Sciatic nerve (tissue), 2 donors: Measurements from ENCODE around the gene TAS2R13. TPM values are rescaled to one million over a fixed set of nuclear protein-coding genes. Genes with fewer than 3 reads are reported as not detected.

Experiments used
- ATAC-seq: fragments of 200-7000 bp; cut with Tn5 transposase; one replicate; pipeline ENCODE4 v1.9.1; 2020; ENCODE audit warnings: mild to moderate bottlenecking, moderate library complexity
- DNase-seq: peaks from one replicate; pipeline ENCODE4 v3.0.0-alpha.2; 2020; ENCODE audit warnings: low spot score
- intact Hi-C: fragments of 100-400 bp; cut with DNase I; formaldehyde crosslinking; loops from one replicate; pipeline ENCODE4 v1.14.2; 2022
- total RNA-seq: library from RNA; stranded (reverse); fragmentation: NEBNext Ultra II Directional; extraction: Animal tissue kit (Norgen Biotek cat#: 25700); gene quantifications from one replicate; pipeline ENCODE4 v1.2.1, GENCODE V29; 2021
- donor health status: DM: no; HTN: no; CAD: no.
- donor health status: DM: no; HTN: no; CAD: no.

Gene TAS2R13
- 5.0 TPM for total RNA-seq

- intact Hi-C loops = no loop called here
- DNase-seq (no peak), ATAC-seq (no peak)
These were observed at the start of gene TAS2R13 for GRCh38 chr12:10909462-10909861. Gene TAS2R13 (minus strand): TSS chr12:10909562. CDS start chr12:10909298, 264 bp downstream.

GRCh38 chr12:10957741-10958140 is 48.4 kb upstream of the TAS2R13 start:
- intact Hi-C loops = no loop called here
- ATAC-seq = no peak
- DNase-seq = no peak

- intact Hi-C loops = no loop called here
- ATAC-seq (no peak), DNase-seq (no peak)
These were observed 46.7 kb upstream of the TAS2R13 start for GRCh38 chr12:10956085-10956484.

- ATAC-seq = no peak
- no peak for DNase-seq
- intact Hi-C loops = no loop called here
These were observed 43.3 kb upstream of the TAS2R13 start for GRCh38 chr12:10952645-10953044.

GRCh38 chr12:10943167-10943566 is 33.8 kb upstream of the TAS2R13 start:
- intact Hi-C loops = no loop called here
- ATAC-seq (no peak), DNase-seq (no peak)

- intact Hi-C loops = no loop called here
- DNase-seq (no peak), ATAC-seq (no peak)
These were observed 32.7 kb upstream of the TAS2R13 start for GRCh38 chr12:10941916-10942607.

- DNase-seq = no peak
- ATAC-seq = no peak
- intact Hi-C loops = no loop called here
These were observed 32.0 kb upstream of the TAS2R13 start for GRCh38 chr12:10941369-10941768.

- ATAC-seq (no peak), DNase-seq (no peak)
- intact Hi-C loops = no loop called here
These were observed 31.0 kb upstream of the TAS2R13 start for GRCh38 chr12:10940389-10940788.

- ATAC-seq = no peak
- intact Hi-C loops = no loop called here
- DNase-seq = no peak
These were observed 29.8 kb upstream of the TAS2R13 start, which contains the start of gene TAS2R14 for GRCh38 chr12:10939163-10939562. Gene TAS2R14 (minus strand): TSS chr12:10939263. CDS start chr12:10939207, 56 bp downstream.

- no peak for ATAC-seq
- DNase-seq = no peak
- intact Hi-C loops = no loop called here
These were observed 27.1 kb upstream of the TAS2R13 start for GRCh38 chr12:10936506-10936905.

GRCh38 chr12:10928746-10929286 is 19.5 kb upstream of the TAS2R13 start, which contains the start of gene PRH2:
Gene PRH2 (plus strand): TSS chr12:10929236. CDS start chr12:10929274, 38 bp downstream.
- DNase-seq (no peak), ATAC-seq (no peak)
- intact Hi-C loops = no loop called here

- intact Hi-C loops = no loop called here
- ATAC-seq = no peak
- DNase-seq = no peak
These were observed 16.9 kb upstream of the TAS2R13 start for GRCh38 chr12:10926269-10926668.

GRCh38 chr12:10919809-10920208 is 10.4 kb upstream of the TAS2R13 start:
- intact Hi-C loops = no loop called here
- no peak for DNase-seq
- ATAC-seq = no peak

- ATAC-seq = no peak
- intact Hi-C loops = no loop called here
These were observed 1.0 kb upstream of the TAS2R13 start for GRCh38 chr12:10910380-10910779.

GRCh38 chr12:10904686-10905085 is 4.7 kb downstream of the TAS2R13 start:
- DNase-seq (no peak), ATAC-seq (no peak)
- intact Hi-C loops = no loop called here

More at GRCh38 chr12:10910380-10910779, 1.0 kb upstream of the TAS2R13 start:
- DNase-seq = no peak

- no peak for ATAC-seq
- intact Hi-C loops = no loop called here
- no peak for DNase-seq
These were observed 7.9 kb downstream of the TAS2R13 start for GRCh38 chr12:10901427-10901826.

- intact Hi-C loops = no loop called here
- no peak for DNase-seq
- no peak for ATAC-seq
These were observed 8.4 kb downstream of the TAS2R13 start for GRCh38 chr12:10900972-10901371.

- DNase-seq = no peak
- ATAC-seq = no peak
- intact Hi-C loops = no loop called here
These were observed 8.8 kb downstream of the TAS2R13 start for GRCh38 chr12:10900530-10900929.

GRCh38 chr12:10896854-10897253 is 12.5 kb downstream of the TAS2R13 start:
- DNase-seq (no peak), ATAC-seq (no peak)
- intact Hi-C loops = no loop called here

GRCh38 chr12:10891937-10892336 is 17.4 kb downstream of the TAS2R13 start:
- DNase-seq (no peak), ATAC-seq (no peak)
- intact Hi-C loops = no loop called here

GRCh38 chr12:10889226-10889625 is 20.1 kb downstream of the TAS2R13 start:
- DNase-seq = no peak
- ATAC-seq = no peak
- intact Hi-C loops = no loop called here
